ENCODE data around the gene RNF14.
"Not testable (repeated sequence)": the region's sequence is repeated elsewhere in the genome, so short reads cannot be mapped to it uniquely, and the experiment has no call there.

The RNF14 gene

GRCh38 chr5:142015781-142016533, 47.1 kb downstream of the RNF14 start:
- DNase-seq: peak; percentile 23

DNA sequence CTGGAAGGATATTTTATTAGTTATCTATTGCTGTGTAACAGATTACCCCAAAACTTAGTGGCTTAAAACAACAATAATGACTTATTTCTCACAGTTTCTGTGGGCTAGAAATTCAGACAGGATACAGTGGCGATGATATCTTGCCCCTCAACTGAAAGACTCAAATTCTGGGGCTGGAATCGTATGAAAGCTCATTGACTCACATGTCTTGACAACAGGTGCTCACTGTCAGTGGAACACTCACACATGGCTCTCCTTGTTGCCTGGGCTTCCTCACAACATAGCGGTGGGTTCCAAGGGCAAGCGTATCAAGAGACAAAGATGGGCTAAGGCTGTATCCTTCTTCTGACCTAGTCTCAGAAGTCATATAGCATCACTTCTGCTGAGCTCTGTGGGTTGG, 47.7 kb downstream of the RNF14 start:
- DNase-seq: no peak

DNA sequence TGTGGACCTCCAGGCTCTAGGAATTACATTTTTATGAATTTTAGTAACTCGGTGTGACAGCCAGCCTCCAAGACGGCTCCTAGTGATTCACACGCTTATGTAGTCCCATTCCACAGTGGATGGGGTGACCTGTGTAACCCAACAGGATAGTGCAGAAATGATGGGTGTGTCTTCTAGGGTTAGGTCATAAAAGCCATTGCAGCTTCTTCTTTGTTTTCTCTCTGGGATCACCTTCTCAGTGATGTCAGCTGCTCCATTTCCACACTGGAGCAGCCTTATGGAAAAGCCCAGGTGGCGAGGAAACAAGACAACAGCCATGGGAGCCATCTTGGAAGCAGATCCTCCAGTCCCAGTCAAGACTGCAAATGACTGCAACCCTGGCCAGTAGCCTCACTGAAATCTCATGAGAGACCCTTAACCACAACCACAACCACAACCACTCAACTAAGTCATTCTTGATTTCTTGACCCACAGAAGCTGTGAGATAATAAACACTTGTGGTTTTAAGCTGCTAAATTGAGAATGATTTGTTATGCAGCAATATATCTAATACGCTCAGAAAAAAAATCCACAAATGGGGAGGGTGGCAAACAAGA, 49.0 kb downstream of the RNF14 start:
- DNase-seq: no peak

GRCh38 chr5:142020122-142020659, 51.3 kb downstream of the RNF14 start:
- DNase-seq: no peak

DNA sequence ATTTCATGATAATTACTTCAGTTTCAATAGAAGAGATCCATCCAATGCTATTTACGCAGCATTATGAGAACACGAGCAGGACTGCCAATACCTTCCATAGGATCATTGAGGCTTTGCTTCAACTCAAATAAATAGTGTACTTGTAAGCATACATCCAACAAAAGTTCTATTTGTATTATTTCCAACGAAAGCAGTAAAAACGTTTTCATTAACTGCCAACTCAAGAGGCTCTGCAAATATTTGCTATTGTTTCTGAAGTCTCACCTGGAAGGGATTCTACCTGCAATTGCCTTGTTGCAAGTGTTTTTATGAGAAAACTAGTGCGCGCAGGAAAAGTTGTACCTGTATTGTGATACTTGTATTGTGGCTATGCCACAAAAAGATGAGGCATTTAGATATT, 54.9 kb downstream of the RNF14 start:
- DNase-seq: no peak

DNA sequence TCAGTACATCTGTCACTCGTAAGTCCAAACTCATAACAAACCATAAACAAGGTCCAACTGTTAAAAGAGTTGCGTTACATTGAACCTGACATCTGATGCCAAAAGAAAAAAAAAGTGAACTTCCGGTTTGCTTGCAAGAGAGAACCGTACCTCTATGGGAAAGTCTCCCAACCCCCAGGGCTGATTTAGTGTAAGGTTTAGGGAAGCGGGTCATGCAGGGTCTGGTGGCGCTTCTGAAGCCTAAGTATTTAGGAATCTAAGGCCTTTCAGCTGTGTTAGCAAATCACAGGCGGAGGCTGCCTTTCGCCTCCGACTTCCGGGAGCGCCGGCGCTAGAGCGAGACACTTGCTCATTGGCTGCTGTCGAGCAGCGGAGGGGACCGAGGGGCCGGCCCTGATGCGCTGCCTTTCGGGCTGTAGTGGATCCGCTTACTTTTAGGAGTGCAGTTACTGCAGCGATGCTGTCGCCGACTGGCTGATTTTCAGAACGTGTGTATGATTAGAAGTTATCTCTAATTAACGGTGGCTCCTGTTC, 55.9 kb downstream of the RNF14 start:
- peak; percentile 92 for DNase-seq

GRCh38 chr5:142025637-142026036, 56.7 kb downstream of the RNF14 start:
- DNase-seq: no peak

- no peak for DNase-seq
Measured at GRCh38 chr5:142032150-142032549, 63.2 kb downstream of the RNF14 start.

- DNase-seq: no peak
Measured at GRCh38 chr5:142032747-142033631, 64.1 kb downstream of the RNF14 start.

- not testable (repeated sequence) for DNase-seq
Measured at GRCh38 chr5:142033632-142034567, 65.0 kb downstream of the RNF14 start.

- DNase-seq: no peak
Measured at GRCh38 chr5:142034994-142035393, 66.1 kb downstream of the RNF14 start.

- DNase-seq: no peak
Measured at GRCh38 chr5:142036918-142037317, 68.0 kb downstream of the RNF14 start.

DNA sequence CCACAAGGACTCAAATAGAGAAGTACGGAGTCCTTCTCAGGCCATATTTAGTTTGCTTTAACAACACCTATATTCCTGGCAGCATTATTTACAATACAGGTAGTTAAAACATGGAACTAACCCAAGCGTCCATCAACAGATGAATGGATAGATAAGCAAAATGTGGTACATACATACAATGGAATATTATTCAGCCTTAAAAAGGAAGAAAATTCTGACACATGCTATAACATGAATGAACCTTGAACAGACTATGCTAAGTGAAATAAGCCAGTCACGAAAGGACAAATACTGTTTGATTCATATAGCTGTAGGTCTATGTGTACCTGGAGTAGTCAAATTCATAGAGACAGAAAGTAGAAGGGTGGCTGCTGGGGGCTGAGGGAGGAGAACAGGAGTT, 68.7 kb downstream of the RNF14 start:
- DNase-seq: not testable (repeated sequence)

DNA sequence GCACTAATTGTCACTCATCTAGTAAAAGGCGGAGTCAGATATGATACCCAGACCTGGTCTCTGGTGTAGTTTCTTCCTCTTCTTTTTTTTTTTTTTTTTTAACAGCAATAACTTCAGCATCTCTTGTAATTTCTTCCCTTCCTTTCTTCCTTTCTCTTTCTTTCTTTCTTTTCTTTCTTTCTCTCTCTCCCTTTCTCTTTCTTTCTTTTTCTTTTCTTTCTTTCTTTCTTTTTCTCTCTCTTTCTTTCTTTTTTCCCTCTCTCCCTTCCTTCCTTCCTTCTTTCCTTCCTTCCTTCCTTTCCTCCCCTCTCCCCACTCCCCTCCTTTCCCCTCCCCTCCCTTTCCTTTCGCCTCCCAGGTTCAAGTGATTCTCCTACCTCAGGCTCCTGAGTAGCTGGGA, 69.8 kb downstream of the RNF14 start:
- no peak for DNase-seq

Measured in midbrain (tissue), 1 donor.